ENCODE data around the gene CLDN1.
"Not testable (repeated sequence)": the region's sequence is repeated elsewhere in the genome, so short reads cannot be mapped to it uniquely, and the experiment has no call there.

CLDN1 gene

GRCh38 chr3:190289989-190290388 is 32.3 kb downstream of the CLDN1 start:
- no peak for ATAC-seq
- Mint-ChIP-seq H3K4me3 (no peak overlapping the region), H3K27me3 (no peaks in the 10 kb centered on the region), H3K27ac (no peak overlapping the region), H3K36me3 (peaks cover 6% of the 10 kb centered on the region), H3K4me1 (no peaks in the 10 kb centered on the region), H3K9me3 (peaks cover 19% of the 10 kb centered on the region)

GRCh38 chr3:190288836-190289235 is 33.4 kb downstream of the CLDN1 start:
- Mint-ChIP-seq H3K36me3 (peaks cover 6% of the 10 kb centered on the region), H3K27me3 (no peaks in the 10 kb centered on the region), H3K9me3 (peaks cover 19% of the 10 kb centered on the region), H3K4me3 (no peak overlapping the region), H3K4me1 (no peaks in the 10 kb centered on the region), H3K27ac (no peak overlapping the region)
- no peak for ATAC-seq

- peaks cover 10% of the 10 kb centered on the region for H3K9me3 Mint-ChIP-seq
- H3K4me1 Mint-ChIP-seq = no peaks in the 10 kb centered on the region
- peaks cover 6% of the 10 kb centered on the region for H3K36me3 Mint-ChIP-seq
- H3K27ac Mint-ChIP-seq = no peak overlapping the region
- no peak overlapping the region for H3K4me3 Mint-ChIP-seq
- no peak for ATAC-seq
- H3K27me3 Mint-ChIP-seq = no peaks in the 10 kb centered on the region
These were observed 36.2 kb downstream of the CLDN1 start for GRCh38 chr3:190286014-190286413.

- peaks cover 7% of the 10 kb centered on the region for H3K9me3 Mint-ChIP-seq
- H3K4me1 Mint-ChIP-seq = no peaks in the 10 kb centered on the region
- ATAC-seq = no peak
- H3K4me3 Mint-ChIP-seq = no peak overlapping the region
- peaks cover 6% of the 10 kb centered on the region for H3K36me3 Mint-ChIP-seq
- no peaks in the 10 kb centered on the region for H3K27me3 Mint-ChIP-seq
- no peak overlapping the region for H3K27ac Mint-ChIP-seq
These were observed 40.8 kb downstream of the CLDN1 start for GRCh38 chr3:190281308-190282051.

GRCh38 chr3:190279690-190280089 is 42.6 kb downstream of the CLDN1 start:
- no peak overlapping the region for H3K27ac Mint-ChIP-seq
- no peaks in the 10 kb centered on the region for H3K36me3 Mint-ChIP-seq
- no peak for ATAC-seq
- no peaks in the 10 kb centered on the region for H3K4me1 Mint-ChIP-seq
- H3K9me3 Mint-ChIP-seq = peaks cover 3% of the 10 kb centered on the region
- no peak overlapping the region for H3K4me3 Mint-ChIP-seq
- no peaks in the 10 kb centered on the region for H3K27me3 Mint-ChIP-seq

GRCh38 chr3:190272747-190273146 is 49.5 kb downstream of the CLDN1 start:
- ATAC-seq = no peak
- H3K27ac Mint-ChIP-seq = no peak overlapping the region

GRCh38 chr3:190269101-190269500 is 53.1 kb downstream of the CLDN1 start:
- Mint-ChIP-seq H3K27ac (no peak overlapping the region), H3K27me3 (no peaks in the 10 kb centered on the region), H3K36me3 (no peaks in the 10 kb centered on the region), H3K4me3 (no peak overlapping the region), H3K4me1 (no peaks in the 10 kb centered on the region), H3K9me3 (no peaks in the 10 kb centered on the region)
- ATAC-seq = no peak

More at GRCh38 chr3:190272747-190273146, 49.5 kb downstream of the CLDN1 start:
- Mint-ChIP-seq H3K36me3 (no peaks in the 10 kb centered on the region), H3K4me1 (no peaks in the 10 kb centered on the region), H3K4me3 (no peak overlapping the region), H3K27me3 (no peaks in the 10 kb centered on the region), H3K9me3 (peaks cover 3% of the 10 kb centered on the region)

- H3K27ac Mint-ChIP-seq = not testable (repeated sequence)
These were observed 54.8 kb downstream of the CLDN1 start for GRCh38 chr3:190267464-190267863.

GRCh38 chr3:190266913-190267290 is 55.3 kb downstream of the CLDN1 start:
- no peaks in the 10 kb centered on the region for H3K27me3 Mint-ChIP-seq
- H3K4me3 Mint-ChIP-seq = no peak overlapping the region
- no peak for ATAC-seq
- no peak overlapping the region for H3K27ac Mint-ChIP-seq
- no peaks in the 10 kb centered on the region for H3K9me3 Mint-ChIP-seq
- no peaks in the 10 kb centered on the region for H3K4me1 Mint-ChIP-seq
- no peaks in the 10 kb centered on the region for H3K36me3 Mint-ChIP-seq

More at GRCh38 chr3:190267464-190267863, 54.8 kb downstream of the CLDN1 start:
- H3K36me3 Mint-ChIP-seq, H3K4me3 Mint-ChIP-seq, H3K9me3 Mint-ChIP-seq, H3K4me1 Mint-ChIP-seq, ATAC-seq, H3K27me3 Mint-ChIP-seq: not testable (repeated sequence)

- Mint-ChIP-seq H3K4me3 (no peak overlapping the region), H3K36me3 (no peaks in the 10 kb centered on the region), H3K27ac (no peak overlapping the region), H3K9me3 (no peaks in the 10 kb centered on the region), H3K4me1 (no peaks in the 10 kb centered on the region), H3K27me3 (no peaks in the 10 kb centered on the region)
- no peak for ATAC-seq
These were observed 55.9 kb downstream of the CLDN1 start for GRCh38 chr3:190266265-190266912.

GRCh38 chr3:190265796-190266195 is 56.5 kb downstream of the CLDN1 start:
- ATAC-seq = no peak
- Mint-ChIP-seq H3K4me3 (no peak overlapping the region), H3K36me3 (no peaks in the 10 kb centered on the region), H3K9me3 (no peaks in the 10 kb centered on the region), H3K27me3 (no peaks in the 10 kb centered on the region), H3K27ac (no peak overlapping the region), H3K4me1 (no peaks in the 10 kb centered on the region)

GRCh38 chr3:190265126-190265525 is 57.1 kb downstream of the CLDN1 start:
- no peaks in the 10 kb centered on the region for H3K9me3 Mint-ChIP-seq
- H3K27ac Mint-ChIP-seq = no peak overlapping the region
- H3K36me3 Mint-ChIP-seq = no peaks in the 10 kb centered on the region
- no peaks in the 10 kb centered on the region for H3K4me1 Mint-ChIP-seq
- no peak overlapping the region for H3K4me3 Mint-ChIP-seq
- no peaks in the 10 kb centered on the region for H3K27me3 Mint-ChIP-seq
- ATAC-seq = no peak

GRCh38 chr3:190261740-190262139 is 60.5 kb downstream of the CLDN1 start:
- H3K9me3 Mint-ChIP-seq = no peaks in the 10 kb centered on the region

GRCh38 chr3:190261015-190261414 is 61.2 kb downstream of the CLDN1 start:
- no peak for ATAC-seq
- no peaks in the 10 kb centered on the region for H3K4me1 Mint-ChIP-seq
- H3K4me3 Mint-ChIP-seq = no peak overlapping the region
- no peaks in the 10 kb centered on the region for H3K27me3 Mint-ChIP-seq
- H3K27ac Mint-ChIP-seq = no peak overlapping the region
- H3K36me3 Mint-ChIP-seq = no peaks in the 10 kb centered on the region
- H3K9me3 Mint-ChIP-seq = no peaks in the 10 kb centered on the region

More at GRCh38 chr3:190261740-190262139, 60.5 kb downstream of the CLDN1 start:
- H3K27me3 Mint-ChIP-seq = no peaks in the 10 kb centered on the region
- H3K4me3 Mint-ChIP-seq = no peak overlapping the region
- no peak for ATAC-seq
- no peaks in the 10 kb centered on the region for H3K4me1 Mint-ChIP-seq
- H3K36me3 Mint-ChIP-seq = no peaks in the 10 kb centered on the region
- no peak overlapping the region for H3K27ac Mint-ChIP-seq

- Mint-ChIP-seq H3K27ac (no peak overlapping the region), H3K36me3 (no peaks in the 10 kb centered on the region), H3K9me3 (no peaks in the 10 kb centered on the region), H3K4me3 (no peak overlapping the region), H3K4me1 (no peaks in the 10 kb centered on the region), H3K27me3 (no peaks in the 10 kb centered on the region)
- ATAC-seq = no peak
These were observed 61.9 kb downstream of the CLDN1 start for GRCh38 chr3:190260301-190260700.

GRCh38 chr3:190258634-190259033 is 63.6 kb downstream of the CLDN1 start:
- no peak for ATAC-seq
- H3K27ac Mint-ChIP-seq = no peak overlapping the region
- no peak overlapping the region for H3K4me3 Mint-ChIP-seq
- H3K9me3 Mint-ChIP-seq = no peaks in the 10 kb centered on the region
- no peaks in the 10 kb centered on the region for H3K27me3 Mint-ChIP-seq
- H3K36me3 Mint-ChIP-seq = no peaks in the 10 kb centered on the region
- H3K4me1 Mint-ChIP-seq = no peaks in the 10 kb centered on the region

Data from stimulated activated memory B cell treated with anti-CD40 and anti-IgM and Interleukin-4, amounts not matched to agents 10 μg/mL and 1 μg/mL and 100 μg/mL, for 72 hours (primary cell).